ENCODE results near the gene CUBN.

The CUBN gene

DNA sequence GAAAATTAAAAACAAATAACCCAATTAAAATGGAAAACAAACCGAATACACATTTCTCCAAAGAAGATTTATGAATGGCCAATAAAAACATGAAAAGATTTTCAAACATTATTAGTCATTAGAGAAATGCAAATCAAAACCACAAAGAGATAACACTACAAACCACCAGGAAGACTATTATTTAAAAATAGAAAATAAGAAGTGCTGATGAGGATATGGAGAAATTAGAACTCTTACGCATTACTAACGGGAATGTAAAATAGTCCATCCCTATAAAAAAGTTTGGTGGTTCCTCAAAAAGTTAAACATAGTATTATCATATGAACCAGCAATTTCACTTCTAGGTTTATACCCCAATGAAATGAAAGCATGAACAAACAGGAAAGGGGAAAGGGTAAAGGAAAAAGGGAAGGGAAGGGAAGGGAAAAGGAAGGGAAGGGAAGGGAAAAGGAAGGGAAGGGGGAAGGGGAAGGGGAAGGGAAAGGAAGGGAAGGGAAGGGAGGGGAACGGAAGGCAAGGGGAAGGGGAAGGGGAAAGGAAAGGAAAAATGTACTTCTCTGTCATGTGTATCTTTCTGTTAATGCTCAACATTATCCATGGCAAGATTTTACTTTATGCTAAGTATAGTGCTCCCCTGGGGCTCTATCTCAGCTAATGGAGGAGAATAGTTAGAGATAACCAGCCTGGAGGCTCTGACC lies 187.1 kb downstream of the CUBN start:
- Histone ChIP-seq H3K9me3 (ENCODE audit: control extremely low read depth in 1 of 5, control insufficient read depth in 4 of 5, insufficient read depth in 2 of 5, low read depth in 1 of 5, low read length in 4 of 5) (no peaks in the 10 kb centered on the region), H3K27me3 (replicated peaks in 2 of 5; ENCODE audit: control insufficient read depth in 4 of 5, insufficient read depth in 5 of 5, low read length in 4 of 5) (no peaks in the 10 kb centered on the region), H3K4me1 (ENCODE audit: control extremely low read depth in 1 of 4, control insufficient read depth in 4 of 4, insufficient read depth in 4 of 4, low read length in 3 of 4) (peaks cover 0 to 6% (median 2%) of the 10 kb centered on the region in 4 experiments), H3K4me3 (ENCODE audit: control insufficient read depth in 1 of 7, extremely low read depth in 1 of 7, insufficient read depth in 4 of 7, low read depth in 2 of 7, low read length in 6 of 7) (no peak overlapping the region), H3K36me3 (ENCODE audit: control insufficient read depth in 4 of 4, insufficient read depth in 4 of 4, low read length in 3 of 4) (no peaks in the 10 kb centered on the region), H3K27ac (ENCODE audit: insufficient read depth in 1 of 2, low read depth in 1 of 2, low read length in 2 of 2, poor library complexity in 1 of 2, severe bottlenecking in 2 of 2) (no peak overlapping the region)
- no CpG with 5 or more reads among the region's 4 CpGs for WGBS (ENCODE audit: insufficient coverage)
- POLR2A ChIA-PET: no interaction called here
- CTCF ChIA-PET: no interaction called here
- no peak for DNase-seq

DNA sequence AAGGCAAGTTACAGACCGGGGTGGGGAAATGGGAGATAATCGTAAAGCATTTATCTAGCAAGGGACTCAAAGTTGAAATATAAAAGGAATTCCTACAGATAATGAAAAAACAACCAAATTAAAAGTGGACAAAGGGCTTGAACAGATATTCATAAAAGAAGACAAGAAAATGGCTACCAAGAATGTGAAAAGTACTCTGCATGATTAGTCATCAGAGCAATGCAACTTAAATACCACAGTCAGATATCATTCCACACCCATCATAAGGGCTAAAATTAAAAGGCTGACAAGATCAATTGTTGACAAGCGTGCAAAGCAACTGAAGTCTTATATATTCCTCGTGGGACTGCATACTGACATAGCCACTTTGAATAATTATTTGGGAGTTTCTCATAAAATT lies 187.7 kb downstream of the CUBN start:
- Histone ChIP-seq H3K4me1 (ENCODE audit: control extremely low read depth in 1 of 4, control insufficient read depth in 4 of 4, insufficient read depth in 4 of 4, low read length in 3 of 4) (peaks cover 0 to 6% (median 2%) of the 10 kb centered on the region in 4 experiments), H3K4me3 (ENCODE audit: control insufficient read depth in 1 of 7, extremely low read depth in 1 of 7, insufficient read depth in 4 of 7, low read depth in 2 of 7, low read length in 6 of 7) (no peak overlapping the region), H3K27ac (ENCODE audit: insufficient read depth in 1 of 2, low read depth in 1 of 2, low read length in 2 of 2, poor library complexity in 1 of 2, severe bottlenecking in 2 of 2) (no peak overlapping the region), H3K36me3 (ENCODE audit: control insufficient read depth in 4 of 4, insufficient read depth in 4 of 4, low read length in 3 of 4) (no peaks in the 10 kb centered on the region), H3K9me3 (ENCODE audit: control extremely low read depth in 1 of 5, control insufficient read depth in 4 of 5, insufficient read depth in 2 of 5, low read depth in 1 of 5, low read length in 4 of 5) (no peaks in the 10 kb centered on the region), H3K27me3 (replicated peaks in 2 of 5; ENCODE audit: control insufficient read depth in 4 of 5, insufficient read depth in 5 of 5, low read length in 4 of 5) (no peaks in the 10 kb centered on the region)
- no peak for DNase-seq
- 100% methylated on average over 1 of the region's 4 CpGs for WGBS (ENCODE audit: insufficient coverage)
- ChIA-PET POLR2A (no interaction called here), CTCF (interaction anchor here (1.5 kb wide), 1 partner anchor 9 kb away, joined by 4 read pairs; no protein-coding TSS in a partner anchor)

DNA sequence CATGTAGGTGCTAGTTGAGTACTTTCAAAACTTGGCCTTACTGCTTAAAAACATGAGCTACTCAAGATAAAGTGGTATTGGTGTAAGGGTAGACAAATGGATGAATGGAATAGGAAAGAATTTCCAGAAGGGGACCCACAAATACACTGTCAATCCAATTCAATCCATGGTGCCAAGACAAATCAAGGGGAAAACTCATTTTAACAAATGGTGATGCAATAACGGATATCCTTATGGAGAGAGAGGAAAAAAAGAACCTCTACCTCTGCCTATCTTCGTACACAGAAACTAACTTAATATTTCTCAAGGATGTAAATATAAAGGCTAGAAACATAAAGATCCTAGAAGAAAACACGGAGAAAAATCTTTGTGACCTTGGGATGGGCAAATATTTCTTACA lies 188.5 kb downstream of the CUBN start:
- WGBS (ENCODE audit: insufficient coverage): no CpG with 5 or more reads among the region's 3 CpGs
- Histone ChIP-seq H3K4me1 (ENCODE audit: control extremely low read depth in 1 of 4, control insufficient read depth in 4 of 4, insufficient read depth in 4 of 4, low read length in 3 of 4) (peaks cover 0 to 6% (median 2%) of the 10 kb centered on the region in 4 experiments), H3K27me3 (replicated peaks in 2 of 5; ENCODE audit: control insufficient read depth in 4 of 5, insufficient read depth in 5 of 5, low read length in 4 of 5) (no peaks in the 10 kb centered on the region), H3K27ac (ENCODE audit: insufficient read depth in 1 of 2, low read depth in 1 of 2, low read length in 2 of 2, poor library complexity in 1 of 2, severe bottlenecking in 2 of 2) (no peak overlapping the region), H3K9me3 (ENCODE audit: control extremely low read depth in 1 of 5, control insufficient read depth in 4 of 5, insufficient read depth in 2 of 5, low read depth in 1 of 5, low read length in 4 of 5) (no peaks in the 10 kb centered on the region), H3K36me3 (ENCODE audit: control insufficient read depth in 4 of 4, insufficient read depth in 4 of 4, low read length in 3 of 4) (no peaks in the 10 kb centered on the region), H3K4me3 (ENCODE audit: control insufficient read depth in 1 of 7, extremely low read depth in 1 of 7, insufficient read depth in 4 of 7, low read depth in 2 of 7, low read length in 6 of 7) (no peak overlapping the region)
- ChIA-PET CTCF (interaction anchor here (1.5 kb wide), 1 partner anchor 10 kb away, joined by 4 read pairs; no protein-coding TSS in a partner anchor), POLR2A (no interaction called here)
- no peak for DNase-seq

DNA sequence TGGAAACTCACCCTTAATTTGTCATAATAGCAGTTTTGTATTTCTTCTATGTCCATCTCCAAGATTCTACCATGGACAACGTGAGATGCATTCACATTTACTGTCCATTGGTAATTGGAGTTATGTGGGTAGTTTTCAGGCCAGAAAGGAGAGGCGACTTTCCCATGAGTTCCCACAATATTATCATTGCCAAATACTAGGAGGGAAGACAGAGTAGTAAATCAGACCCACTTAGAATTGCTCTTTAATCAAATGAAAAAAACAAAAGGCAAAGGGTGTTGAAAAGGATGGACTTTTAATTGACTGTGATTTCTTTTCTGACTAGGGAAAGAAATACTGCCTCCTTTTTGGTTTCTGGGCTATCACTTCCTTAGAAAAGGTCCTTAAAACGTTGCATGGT lies 190.7 kb downstream of the CUBN start:
- CTCF ChIA-PET: no interaction called here

DNA sequence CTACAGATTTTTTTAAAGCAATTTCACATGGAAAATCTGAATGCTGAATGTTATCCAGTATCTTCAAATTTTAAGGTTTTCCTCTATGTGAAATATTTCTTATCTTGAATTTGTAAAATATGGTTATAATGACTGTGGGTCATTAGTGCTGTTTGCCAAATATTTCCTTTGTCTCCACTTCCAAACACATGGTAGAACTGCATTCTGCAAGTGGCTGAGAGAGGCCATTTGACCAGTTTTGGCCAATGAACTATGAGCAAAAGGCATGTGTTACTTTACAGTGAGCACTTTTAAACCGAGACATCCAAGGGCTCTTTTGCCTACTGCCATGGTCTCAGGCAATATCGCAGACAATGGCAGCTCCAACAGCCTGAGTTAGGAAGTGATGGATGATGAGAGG lies 195.2 kb downstream of the CUBN start:
- POLR2A ChIA-PET: no interaction called here
- Histone ChIP-seq H3K4me3 (ENCODE audit: control insufficient read depth in 1 of 7, extremely low read depth in 1 of 7, insufficient read depth in 4 of 7, low read depth in 2 of 7, low read length in 6 of 7) (no peak overlapping the region), H3K27ac (ENCODE audit: insufficient read depth in 1 of 2, low read depth in 1 of 2, low read length in 2 of 2, poor library complexity in 1 of 2, severe bottlenecking in 2 of 2) (no peak overlapping the region), H3K36me3 (ENCODE audit: control insufficient read depth in 4 of 4, insufficient read depth in 4 of 4, low read length in 3 of 4) (no peaks in the 10 kb centered on the region), H3K4me1 (ENCODE audit: control extremely low read depth in 1 of 4, control insufficient read depth in 4 of 4, insufficient read depth in 4 of 4, low read length in 3 of 4) (no peaks in the 10 kb centered on the region), H3K27me3 (replicated peaks in 2 of 5; ENCODE audit: control insufficient read depth in 4 of 5, insufficient read depth in 5 of 5, low read length in 4 of 5) (no peaks in the 10 kb centered on the region), H3K9me3 (ENCODE audit: control extremely low read depth in 1 of 5, control insufficient read depth in 4 of 5, insufficient read depth in 2 of 5, low read depth in 1 of 5, low read length in 4 of 5) (no peaks in the 10 kb centered on the region)
- DNase-seq: no peak
- WGBS (ENCODE audit: insufficient coverage): 100% methylated on average over 2 of the region's 2 CpGs
- CTCF ChIA-PET: interaction anchor here (1.3 kb wide), 1 partner anchor 14 kb away, joined by 4 read pairs; no protein-coding TSS in a partner anchor

More for the DNA sequence above, 190.7 kb downstream of the CUBN start:
- Histone ChIP-seq H3K4me3 (ENCODE audit: control insufficient read depth in 1 of 7, extremely low read depth in 1 of 7, insufficient read depth in 4 of 7, low read depth in 2 of 7, low read length in 6 of 7) (no peak overlapping the region), H3K36me3 (ENCODE audit: control insufficient read depth in 4 of 4, insufficient read depth in 4 of 4, low read length in 3 of 4) (no peaks in the 10 kb centered on the region), H3K27me3 (replicated peaks in 2 of 5; ENCODE audit: control insufficient read depth in 4 of 5, insufficient read depth in 5 of 5, low read length in 4 of 5) (no peaks in the 10 kb centered on the region), H3K4me1 (ENCODE audit: control extremely low read depth in 1 of 4, control insufficient read depth in 4 of 4, insufficient read depth in 4 of 4, low read length in 3 of 4) (no peaks in the 10 kb centered on the region), H3K27ac (ENCODE audit: insufficient read depth in 1 of 2, low read depth in 1 of 2, low read length in 2 of 2, poor library complexity in 1 of 2, severe bottlenecking in 2 of 2) (no peak overlapping the region), H3K9me3 (ENCODE audit: control extremely low read depth in 1 of 5, control insufficient read depth in 4 of 5, insufficient read depth in 2 of 5, low read depth in 1 of 5, low read length in 4 of 5) (no peaks in the 10 kb centered on the region)
- no peak for DNase-seq
- POLR2A ChIA-PET: no interaction called here
- no CpG with 5 or more reads among the region's 3 CpGs for WGBS (ENCODE audit: insufficient coverage)

DNA sequence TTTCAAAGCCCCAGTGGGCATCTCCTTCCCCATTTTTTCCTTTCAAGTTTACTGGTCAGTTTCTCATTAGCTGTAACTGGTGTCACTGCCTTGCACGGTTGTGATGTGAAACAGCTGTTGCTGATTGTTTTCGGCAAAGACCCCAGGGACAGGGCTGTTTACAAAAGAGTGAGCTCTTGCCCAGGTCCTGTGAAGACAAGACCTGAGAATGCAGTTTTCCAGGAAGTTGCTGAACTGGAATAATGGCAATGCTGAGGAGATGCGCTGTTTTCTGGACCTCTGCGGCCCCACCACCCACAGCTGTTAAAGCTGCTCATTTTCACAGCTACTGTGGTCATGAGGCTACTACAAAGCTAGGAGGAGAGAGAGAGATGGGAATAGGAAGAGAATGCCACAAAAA lies 195.8 kb downstream of the CUBN start:
- ChIA-PET CTCF (no interaction called here), POLR2A (no interaction called here)
- Histone ChIP-seq H3K27me3 (replicated peaks in 2 of 5; ENCODE audit: control insufficient read depth in 4 of 5, insufficient read depth in 5 of 5, low read length in 4 of 5) (no peaks in the 10 kb centered on the region), H3K36me3 (ENCODE audit: control insufficient read depth in 4 of 4, insufficient read depth in 4 of 4, low read length in 3 of 4) (no peaks in the 10 kb centered on the region), H3K9me3 (ENCODE audit: control extremely low read depth in 1 of 5, control insufficient read depth in 4 of 5, insufficient read depth in 2 of 5, low read depth in 1 of 5, low read length in 4 of 5) (no peaks in the 10 kb centered on the region), H3K4me1 (ENCODE audit: control extremely low read depth in 1 of 4, control insufficient read depth in 4 of 4, insufficient read depth in 4 of 4, low read length in 3 of 4) (no peaks in the 10 kb centered on the region), H3K4me3 (ENCODE audit: control insufficient read depth in 1 of 7, extremely low read depth in 1 of 7, insufficient read depth in 4 of 7, low read depth in 2 of 7, low read length in 6 of 7) (no peak overlapping the region), H3K27ac (ENCODE audit: insufficient read depth in 1 of 2, low read depth in 1 of 2, low read length in 2 of 2, poor library complexity in 1 of 2, severe bottlenecking in 2 of 2) (no peak overlapping the region)
- 95% methylated on average over 2 of the region's 4 CpGs for WGBS (ENCODE audit: insufficient coverage)
- DNase-seq: no peak

DNA sequence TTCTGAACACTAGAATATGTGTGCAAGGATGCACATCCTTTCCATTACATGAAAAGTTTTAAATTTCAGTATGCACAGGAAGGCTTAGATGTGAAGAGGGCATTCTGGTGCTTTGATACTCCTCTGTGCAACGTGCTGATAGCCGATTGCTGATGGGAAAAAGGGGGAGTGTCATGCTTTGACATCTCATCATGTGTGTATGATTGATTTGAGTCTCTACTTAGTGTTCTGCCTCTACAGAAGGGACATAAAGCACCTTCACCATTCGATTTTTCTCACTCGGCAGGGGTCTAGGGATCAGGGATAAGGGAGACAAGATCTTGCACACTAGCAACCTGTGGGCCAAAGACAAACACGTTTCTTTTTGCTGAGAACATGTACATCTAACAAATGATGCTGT lies 197.7 kb downstream of the CUBN start:
- no peak overlapping the region for H3K27ac ChIP-seq (ENCODE audit: insufficient read depth in 1 of 2, low read depth in 1 of 2, low read length in 2 of 2, poor library complexity in 1 of 2, severe bottlenecking in 2 of 2)
- ChIA-PET CTCF (no interaction called here), POLR2A (no interaction called here)
- no peak for DNase-seq
- no peaks in the 10 kb centered on the region for H3K36me3 ChIP-seq (ENCODE audit: control insufficient read depth in 4 of 4, insufficient read depth in 4 of 4, low read length in 3 of 4)
- no peaks in the 10 kb centered on the region for H3K4me1 ChIP-seq (ENCODE audit: control extremely low read depth in 1 of 4, control insufficient read depth in 4 of 4, insufficient read depth in 4 of 4, low read length in 3 of 4)
- H3K27me3 ChIP-seq (replicated peaks in 2 of 5; ENCODE audit: control insufficient read depth in 4 of 5, insufficient read depth in 5 of 5, low read length in 4 of 5): no peaks in the 10 kb centered on the region
- no peaks in the 10 kb centered on the region for H3K9me3 ChIP-seq (ENCODE audit: control extremely low read depth in 1 of 5, control insufficient read depth in 4 of 5, insufficient read depth in 2 of 5, low read depth in 1 of 5, low read length in 4 of 5)
- WGBS (ENCODE audit: insufficient coverage): 97% methylated on average over 4 of the region's 5 CpGs
- no peak overlapping the region for H3K4me3 ChIP-seq (ENCODE audit: control insufficient read depth in 1 of 7, extremely low read depth in 1 of 7, insufficient read depth in 4 of 7, low read depth in 2 of 7, low read length in 6 of 7)

Data from common myeloid progenitor, CD34-positive (primary cell).